ENCODE measurements around the gene TSSK6.

TSSK6 gene

DNA sequence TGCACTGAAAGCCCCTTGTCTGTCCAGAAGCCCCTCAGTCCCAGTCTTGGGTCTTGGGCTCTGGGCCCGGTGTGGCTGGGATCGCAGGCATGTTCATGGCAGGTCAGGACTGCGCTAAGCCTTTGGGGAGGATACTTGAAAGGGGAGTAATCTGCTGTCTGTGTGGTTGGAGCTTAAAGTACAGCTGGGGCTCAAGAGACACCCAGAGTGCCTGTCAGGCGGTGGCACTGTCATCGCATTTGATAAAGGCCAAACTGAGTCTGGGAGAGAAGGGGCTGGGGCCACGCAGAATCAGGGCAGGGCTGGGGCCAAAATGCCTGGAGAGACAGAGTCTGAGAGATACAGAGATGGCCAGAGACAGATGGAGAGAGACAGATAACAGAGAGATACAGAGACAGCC lies 18.5 kb upstream of the TSSK6 start:
- DNase-seq: no peak
- in situ Hi-C loops (cut with HindIII; ENCODE audit: low pct_ligation_motif_present, low pct_unique_long_range_greater_than_20kb, low sequenced_read_pairs): no loop called here

DNA sequence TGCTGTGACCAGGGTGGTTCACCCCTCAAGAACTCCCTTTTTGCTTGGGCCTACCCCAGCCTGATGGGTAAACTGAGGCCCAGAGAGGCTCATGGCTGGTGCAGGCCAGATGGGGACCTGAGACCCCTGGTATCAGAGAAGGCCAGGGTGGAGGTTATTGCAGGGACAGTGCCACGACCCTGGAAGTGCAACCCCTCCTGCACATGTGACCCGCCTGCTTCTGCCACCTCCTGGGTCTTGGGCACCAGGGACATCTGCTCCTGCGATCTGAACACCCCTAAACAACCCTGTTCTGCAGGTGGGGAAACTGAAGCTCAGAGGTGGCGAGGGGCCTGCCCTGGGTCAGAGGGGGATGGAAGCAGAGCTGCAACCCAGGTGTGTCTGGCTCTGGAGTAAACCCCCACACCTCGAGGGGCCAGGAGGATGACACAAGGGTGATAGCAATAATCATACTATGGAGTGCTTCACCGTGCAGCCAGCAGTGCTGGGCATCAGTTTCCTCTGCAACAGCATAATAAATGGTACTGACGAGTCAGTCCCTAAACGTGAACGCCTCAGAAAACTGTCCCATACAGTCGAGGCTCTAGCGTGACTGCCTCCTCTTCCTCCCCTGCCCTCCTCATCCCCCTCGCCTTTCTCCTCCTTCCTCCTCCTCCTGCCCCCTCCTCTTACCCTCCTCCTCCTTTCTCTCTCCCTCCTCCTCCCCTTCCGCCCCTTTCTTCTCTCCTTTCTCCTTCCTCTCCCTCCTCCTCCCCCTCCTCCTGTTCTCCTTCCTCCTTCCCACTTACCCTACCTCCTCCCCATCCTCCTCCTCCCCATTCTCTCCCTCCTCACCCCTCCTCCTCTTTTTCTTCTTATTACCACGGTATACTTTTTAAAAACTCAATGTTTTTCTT lies 17.7 kb upstream of the TSSK6 start:
- no peak for DNase-seq
- in situ Hi-C loops (cut with HindIII; ENCODE audit: low pct_ligation_motif_present, low pct_unique_long_range_greater_than_20kb, low sequenced_read_pairs): no loop called here

DNA sequence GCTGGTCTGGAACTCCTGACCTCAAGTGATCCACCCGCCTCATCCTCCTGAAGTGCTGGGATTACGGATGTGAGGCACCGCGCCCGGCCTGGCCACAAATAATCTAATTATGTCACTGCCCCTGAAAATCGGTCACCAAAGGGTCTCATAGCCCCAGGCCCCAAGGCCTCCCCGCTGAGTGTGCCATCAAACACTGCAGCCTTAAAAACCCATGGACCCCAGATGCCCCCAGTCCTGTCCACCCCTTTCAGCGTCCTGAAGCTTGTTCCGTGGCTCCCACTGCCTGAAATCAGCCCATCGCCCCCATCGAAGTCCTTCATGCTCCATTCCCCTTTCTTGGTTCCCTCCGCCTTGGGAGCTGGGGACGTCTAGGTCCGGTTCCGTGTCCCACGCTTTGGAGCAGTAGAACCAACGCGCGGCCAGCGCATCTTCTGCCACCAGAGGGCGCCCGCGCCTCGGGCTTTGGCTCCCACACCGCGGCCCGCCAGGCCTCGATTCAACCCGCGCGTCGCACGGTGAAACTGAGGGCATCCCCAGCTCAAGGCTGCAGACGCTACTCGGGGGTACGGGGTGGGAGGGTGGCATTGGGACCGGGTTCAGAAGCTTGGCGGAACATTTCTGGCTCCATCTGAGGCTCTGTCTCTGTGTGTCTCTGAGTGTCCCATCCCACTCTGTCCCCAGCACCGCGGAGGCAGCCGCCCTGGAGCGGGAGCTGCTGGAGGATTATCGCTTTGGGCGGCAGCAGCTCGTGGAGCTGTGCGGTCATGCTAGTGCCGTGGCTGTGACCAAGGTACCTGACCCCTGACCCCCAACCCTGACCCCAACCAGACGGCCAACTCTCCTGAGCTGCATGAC lies 16.8 kb upstream of the TSSK6 start:
- DNase-seq: peak; percentile 57
- in situ Hi-C loops (cut with HindIII; ENCODE audit: low pct_ligation_motif_present, low pct_unique_long_range_greater_than_20kb, low sequenced_read_pairs): no loop called here

DNA sequence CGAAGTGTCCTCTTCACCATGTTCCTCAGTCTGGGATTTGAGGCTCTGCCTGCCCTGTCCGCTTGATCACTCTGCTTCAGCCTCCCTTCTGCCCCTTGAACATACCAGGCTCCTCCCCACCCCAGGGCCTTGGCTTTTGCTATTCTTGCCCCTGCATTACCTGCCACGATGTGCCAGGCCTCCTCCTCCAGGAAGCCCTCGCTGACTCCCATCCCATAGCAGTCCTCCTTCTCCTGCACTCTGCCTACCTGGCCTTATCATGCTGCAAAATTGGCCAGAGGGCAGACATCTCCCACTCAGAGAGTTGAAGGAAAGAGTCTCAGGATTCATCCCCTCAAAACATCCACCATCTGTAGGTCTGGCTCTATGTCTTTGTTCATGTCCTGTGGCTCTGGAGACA lies 15.5 kb upstream of the TSSK6 start:
- in situ Hi-C loops (cut with HindIII; ENCODE audit: low pct_ligation_motif_present, low pct_unique_long_range_greater_than_20kb, low sequenced_read_pairs): no loop called here
- no peak for DNase-seq

DNA sequence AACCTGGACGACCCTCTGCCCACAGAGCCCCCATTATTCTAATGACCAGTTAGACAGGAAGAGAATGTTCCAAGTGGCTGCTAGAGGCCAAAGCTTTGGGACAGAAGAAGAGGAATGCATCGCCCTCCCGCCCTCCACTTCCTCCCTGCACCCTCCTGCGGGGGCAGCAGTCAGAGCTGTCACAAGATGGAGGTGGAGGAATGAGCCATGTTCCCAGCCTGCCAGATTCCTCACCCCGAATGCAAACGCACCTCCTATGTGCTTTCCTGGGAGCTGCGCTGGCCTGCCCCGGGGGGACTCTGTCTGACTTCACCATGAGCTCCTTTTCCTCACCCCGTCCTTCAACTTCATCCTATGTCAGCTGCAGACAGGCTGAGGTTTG lies 15.1 kb upstream of the TSSK6 start:
- DNase-seq: no peak
- in situ Hi-C loops (cut with HindIII; ENCODE audit: low pct_ligation_motif_present, low pct_unique_long_range_greater_than_20kb, low sequenced_read_pairs): no loop called here

DNA sequence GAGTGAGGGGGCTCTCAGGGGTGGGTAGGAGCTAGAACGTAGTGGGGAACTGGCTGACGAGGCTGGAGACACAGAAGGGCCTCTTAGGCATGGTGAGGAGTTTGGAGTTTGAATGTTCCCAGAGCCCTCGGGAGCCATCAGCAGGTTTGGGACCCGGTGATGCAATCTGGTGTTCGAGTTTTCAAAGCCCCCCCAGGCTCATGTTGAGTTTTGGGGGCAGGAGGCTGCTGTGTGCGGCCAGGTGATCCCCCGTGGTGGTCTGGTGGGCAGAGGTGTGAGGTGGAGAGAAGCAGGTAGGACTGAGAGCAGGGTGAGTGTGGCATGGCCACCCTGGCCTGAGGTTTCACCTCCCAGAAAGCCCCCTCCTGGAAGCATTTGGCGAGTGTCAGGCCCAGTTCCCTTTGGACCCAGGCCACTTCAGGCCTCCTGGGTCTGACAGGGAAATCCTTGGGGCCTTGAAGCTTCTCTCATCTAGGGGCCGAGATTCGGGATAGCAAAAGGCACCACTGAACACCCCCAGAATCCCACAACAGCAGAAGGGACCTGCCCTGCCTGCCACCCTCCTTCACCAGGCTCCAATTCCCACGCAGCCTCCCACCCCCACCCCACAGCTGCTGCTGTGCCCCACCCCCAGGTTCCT lies 14.6 kb upstream of the TSSK6 start:
- no peak for DNase-seq
- in situ Hi-C loops (cut with HindIII; ENCODE audit: low pct_ligation_motif_present, low pct_unique_long_range_greater_than_20kb, low sequenced_read_pairs): no loop called here

DNA sequence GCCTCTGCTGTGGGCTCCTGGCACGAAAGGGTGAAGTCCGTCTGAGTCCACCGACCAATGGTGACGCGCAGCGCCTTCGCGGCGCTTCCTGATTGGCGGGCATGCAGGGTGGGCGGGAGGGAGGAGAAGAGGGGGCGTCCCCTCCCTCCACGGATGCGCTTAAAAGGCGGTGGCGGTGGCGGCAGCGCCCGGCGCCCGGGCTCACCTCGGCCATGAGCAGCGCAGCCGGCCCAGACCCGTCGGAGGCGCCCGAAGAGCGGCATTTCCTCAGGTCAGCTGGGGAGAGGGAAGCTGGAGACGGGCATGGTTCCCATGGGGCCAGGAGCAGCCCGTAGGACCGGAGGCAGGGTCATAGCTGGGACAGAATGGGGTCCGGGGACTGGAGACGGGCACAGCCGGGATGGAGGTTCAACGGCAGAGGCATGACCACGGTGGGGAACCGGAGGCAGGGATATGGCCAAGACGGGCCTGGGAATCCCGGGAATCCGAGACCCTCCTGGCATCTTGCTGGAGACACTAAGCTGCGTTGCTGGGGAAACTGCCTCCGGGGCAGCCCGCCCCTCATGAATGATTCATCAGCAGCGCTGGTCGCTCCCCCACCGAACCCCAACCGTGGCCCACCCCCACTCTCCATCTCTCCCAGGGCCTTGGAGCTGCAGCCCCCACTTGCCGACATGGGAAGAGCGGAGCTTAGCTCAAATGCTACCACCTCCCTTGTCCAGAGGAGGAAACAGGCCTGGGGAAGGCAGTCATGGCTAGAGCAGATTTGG lies 13.6 kb upstream of the TSSK6 start, which contains the start of gene YJEFN3:
YJEFN3 (plus strand) TSS at position 191 of the 770 bp plus-strand sequence; CDS start at position 213, 22 bp downstream.
- no peak for DNase-seq
- in situ Hi-C loops (cut with HindIII; ENCODE audit: low pct_ligation_motif_present, low pct_unique_long_range_greater_than_20kb, low sequenced_read_pairs): no loop called here

DNA sequence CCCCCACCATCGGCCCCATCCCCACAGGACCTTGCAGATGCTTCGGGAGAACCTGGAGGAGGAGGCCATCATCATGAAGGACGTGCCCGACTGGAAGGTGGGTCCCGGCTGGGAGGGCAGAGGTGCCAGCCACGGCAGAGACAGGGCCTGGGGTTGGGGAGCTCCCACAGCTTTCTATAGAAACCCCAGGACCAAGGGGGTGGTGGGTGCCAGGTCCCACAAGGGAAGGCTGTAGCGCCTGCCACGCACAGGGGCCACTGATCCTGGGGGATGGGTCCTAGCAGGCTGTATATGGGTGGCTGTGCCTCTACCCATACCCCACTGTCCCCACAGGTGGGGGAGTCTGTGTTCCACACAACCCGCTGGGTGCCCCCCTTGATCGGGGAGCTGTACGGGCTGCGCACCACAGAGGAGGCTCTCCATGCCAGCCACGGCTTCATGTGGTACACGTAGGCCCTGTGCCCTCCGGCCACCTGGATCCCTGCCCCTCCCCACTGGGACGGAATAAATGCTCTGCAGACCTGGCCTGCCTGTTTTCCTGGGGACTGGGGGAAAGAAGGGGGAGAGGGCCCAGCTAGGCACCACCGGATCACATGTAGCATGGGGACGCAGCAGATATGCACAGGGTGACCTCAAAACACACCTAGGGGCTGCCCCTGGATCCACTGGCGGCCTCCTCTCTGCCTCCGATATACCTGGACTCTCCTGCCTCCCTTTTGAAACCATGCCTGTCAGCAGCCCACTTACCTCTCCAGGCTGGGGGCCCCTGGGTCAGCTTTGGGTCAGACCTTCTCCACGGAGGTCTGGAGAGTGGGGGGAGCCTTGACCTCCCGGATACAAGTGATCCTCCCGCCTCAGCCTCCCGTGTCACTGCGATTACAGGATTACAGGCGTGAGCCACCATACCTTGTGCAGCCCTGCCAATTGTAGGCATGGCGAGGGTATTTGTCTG lies 12.6 kb upstream of the TSSK6 start:
- in situ Hi-C loops (cut with HindIII; ENCODE audit: low pct_ligation_motif_present, low pct_unique_long_range_greater_than_20kb, low sequenced_read_pairs): no loop called here
- no peak for DNase-seq

DNA sequence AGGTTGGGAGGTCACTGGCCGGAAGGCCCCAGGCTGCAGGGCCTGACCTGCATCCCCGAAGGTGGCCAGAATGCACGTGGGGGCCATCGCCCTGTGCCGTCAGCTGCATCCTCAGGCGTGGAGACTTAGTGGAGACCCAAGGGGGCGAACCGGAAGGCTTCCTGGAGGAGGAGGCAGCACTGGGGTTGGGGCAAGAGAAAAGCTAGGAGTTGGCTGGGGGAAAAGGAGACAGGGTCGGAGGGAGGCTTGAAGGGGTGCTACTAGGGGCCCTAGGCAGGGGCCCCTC lies 12.0 kb upstream of the TSSK6 start:
- in situ Hi-C loops (cut with HindIII; ENCODE audit: low pct_ligation_motif_present, low pct_unique_long_range_greater_than_20kb, low sequenced_read_pairs): no loop called here
- no peak for DNase-seq

DNA sequence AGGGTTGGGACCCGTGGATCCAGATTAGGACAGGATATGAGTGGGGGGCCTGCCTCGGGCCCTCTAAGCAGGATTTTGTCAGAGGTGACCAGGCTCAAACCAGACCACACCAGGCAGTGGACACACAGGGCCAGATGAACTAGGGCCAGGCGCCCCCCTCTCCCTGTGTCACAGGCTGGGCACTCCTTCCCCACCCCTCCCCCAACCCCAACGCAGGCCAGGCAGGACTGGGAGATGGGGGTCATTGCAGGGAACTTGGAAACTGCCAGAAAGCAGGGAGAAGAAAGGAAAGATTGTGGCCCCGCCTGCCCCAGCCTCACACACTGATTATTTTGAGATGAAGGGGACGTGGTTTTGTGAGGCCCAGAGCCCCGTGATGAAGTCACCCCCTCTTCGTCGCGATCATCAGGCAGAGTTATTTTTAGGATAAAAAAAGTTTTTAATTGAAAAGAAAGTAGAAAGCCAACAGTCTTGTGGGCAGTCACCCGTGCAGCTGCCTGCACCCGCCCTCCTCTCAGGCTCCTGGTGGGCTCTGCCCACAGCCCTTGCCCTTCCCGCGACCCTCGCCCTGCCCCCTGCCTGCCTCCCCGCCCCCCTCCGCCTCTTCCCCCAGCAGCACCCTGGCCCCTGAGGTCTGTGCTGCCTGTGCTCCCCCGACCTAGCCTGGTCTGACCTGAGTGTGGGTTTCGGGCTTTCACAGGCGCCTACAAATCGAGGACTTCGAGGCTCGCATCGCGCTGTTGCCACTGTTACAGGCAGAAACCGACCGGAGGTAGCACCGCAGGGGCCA lies 11.4 kb upstream of the TSSK6 start:
- in situ Hi-C loops (cut with HindIII; ENCODE audit: low pct_ligation_motif_present, low pct_unique_long_range_greater_than_20kb, low sequenced_read_pairs): no loop called here
- no peak for DNase-seq

DNA sequence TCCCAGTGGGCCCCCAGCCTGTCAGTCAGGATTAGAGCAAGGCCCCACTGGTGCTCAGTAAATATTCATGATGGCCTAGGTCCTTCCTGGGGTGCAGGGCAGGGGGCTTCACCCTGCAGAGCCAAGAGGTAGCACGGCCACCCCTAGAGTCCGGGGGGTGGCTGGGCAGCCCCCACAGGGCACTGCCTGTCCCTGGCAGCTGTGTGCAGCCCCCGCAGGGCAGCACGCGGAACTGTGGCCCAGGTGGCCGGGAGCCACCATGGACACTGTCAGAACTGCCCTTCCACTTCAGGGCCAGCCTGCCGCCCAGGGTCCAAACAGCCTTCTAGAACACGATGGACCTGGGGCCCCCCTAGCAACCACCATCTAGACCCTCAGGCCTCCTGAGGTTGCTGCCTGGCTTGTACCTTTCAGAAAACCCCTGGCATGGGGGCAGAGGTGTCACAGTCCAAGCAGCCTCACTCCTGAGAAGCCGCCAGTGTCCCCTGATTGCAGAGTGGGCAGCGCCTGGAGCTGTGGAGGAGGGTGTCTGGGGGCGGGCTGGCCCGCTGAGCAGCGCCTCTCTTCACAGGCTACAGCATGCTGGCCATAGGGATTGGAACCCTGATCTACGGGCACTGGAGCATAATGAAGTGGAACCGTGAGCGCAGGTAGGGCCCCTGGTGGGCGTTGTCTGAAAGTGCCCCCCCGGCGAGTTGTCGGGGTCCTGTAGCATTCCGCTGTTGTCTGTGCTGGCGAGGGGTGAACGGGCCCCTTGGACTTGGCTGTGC lies 10.4 kb upstream of the TSSK6 start:
- in situ Hi-C loops (cut with HindIII; ENCODE audit: low pct_ligation_motif_present, low pct_unique_long_range_greater_than_20kb, low sequenced_read_pairs): no loop called here
- no peak for DNase-seq

DNA sequence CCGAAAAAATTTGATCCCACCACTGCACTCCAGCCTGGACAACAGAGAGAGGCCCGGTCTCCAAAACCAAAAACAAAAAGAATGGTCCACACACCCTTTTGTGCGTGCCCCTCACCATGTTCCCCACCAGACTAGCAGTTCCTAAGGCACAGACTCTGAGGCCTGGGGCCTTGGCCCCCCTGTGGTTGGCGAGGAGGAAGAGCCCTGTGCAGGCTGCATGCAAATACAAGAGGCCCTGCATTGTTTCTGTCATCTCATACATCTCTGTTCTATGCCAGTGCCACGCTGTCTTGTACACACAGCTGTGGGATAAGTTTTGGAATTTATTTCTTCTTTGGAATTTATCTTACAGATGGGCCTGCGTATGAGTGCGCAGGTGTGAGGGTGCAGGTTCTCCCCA lies 8.7 kb upstream of the TSSK6 start:
- no peak for DNase-seq
- in situ Hi-C loops (cut with HindIII; ENCODE audit: low pct_ligation_motif_present, low pct_unique_long_range_greater_than_20kb, low sequenced_read_pairs): no loop called here

DNA sequence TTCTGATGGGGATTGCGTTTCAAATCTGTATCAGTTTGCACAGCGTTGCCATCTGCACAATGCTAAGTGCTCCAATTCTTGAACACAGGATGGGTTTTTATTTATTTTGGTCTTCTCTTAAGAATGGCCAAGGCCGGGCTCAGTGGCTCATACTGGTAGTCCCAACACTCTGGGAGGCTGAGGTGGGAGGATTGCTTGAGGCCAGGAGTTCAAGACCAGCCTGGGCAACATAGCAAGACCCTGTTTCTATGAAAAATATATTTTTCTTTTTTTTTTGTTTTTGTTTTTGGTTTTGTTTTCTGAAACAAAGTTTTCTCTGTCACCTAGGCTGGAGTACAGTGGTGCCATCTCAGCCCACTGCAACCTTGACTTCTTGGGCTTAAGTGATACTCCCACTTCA lies 7.8 kb upstream of the TSSK6 start:
- DNase-seq: no peak
- in situ Hi-C loops (cut with HindIII; ENCODE audit: low pct_ligation_motif_present, low pct_unique_long_range_greater_than_20kb, low sequenced_read_pairs): no loop called here

DNA sequence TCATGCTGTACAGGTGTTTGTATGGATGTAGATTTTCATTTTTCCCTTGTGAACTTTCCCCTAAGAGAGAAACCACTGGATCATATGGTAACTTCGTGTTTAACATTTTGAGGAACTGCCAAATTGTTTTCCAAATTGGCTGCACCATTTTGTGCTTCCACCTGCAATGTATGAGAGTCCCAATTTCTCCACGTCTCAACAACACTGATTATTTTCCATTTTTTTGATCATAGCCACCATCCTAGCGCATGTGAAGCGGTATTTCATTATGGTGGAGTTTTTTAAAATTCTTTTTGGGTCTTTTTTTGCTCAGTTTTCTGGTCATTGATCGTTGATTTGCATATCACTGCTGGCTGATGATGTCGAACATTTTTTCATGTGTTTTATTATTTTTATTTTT lies 5.6 kb upstream of the TSSK6 start:
- DNase-seq: no peak
- in situ Hi-C loops (cut with HindIII; ENCODE audit: low pct_ligation_motif_present, low pct_unique_long_range_greater_than_20kb, low sequenced_read_pairs): no loop called here

DNA sequence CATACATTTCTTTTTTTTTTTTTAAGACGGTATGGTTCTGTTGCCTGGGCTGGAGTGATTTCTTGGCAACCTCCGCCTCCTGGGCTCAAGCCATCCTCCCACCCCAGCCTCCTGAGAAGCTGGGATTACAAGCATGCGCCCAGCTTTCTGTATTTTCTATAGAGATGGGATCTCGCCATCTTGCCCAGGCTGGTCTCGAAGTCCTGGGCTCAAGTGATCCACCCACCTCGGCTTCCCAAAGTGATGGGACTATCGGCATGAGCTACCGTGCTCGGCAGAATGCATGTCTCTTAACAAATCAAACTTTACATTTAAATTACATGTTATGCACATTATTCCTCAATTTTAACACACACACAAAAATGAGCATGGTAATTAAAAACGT lies 1.9 kb upstream of the TSSK6 start:
- DNase-seq: no peak
- in situ Hi-C loops (cut with HindIII; ENCODE audit: low pct_ligation_motif_present, low pct_unique_long_range_greater_than_20kb, low sequenced_read_pairs): no loop called here

Measured in ACHN (cell line).